IMR-90 (cell line): Measurements from ENCODE around the gene PIP5K1B. TPM values are rescaled to one million over a fixed set of nuclear protein-coding genes. Genes with fewer than 3 reads are reported as not detected.

Source experiments
- ATAC-seq: fragments of 200-7000 bp; cut with Tn5 transposase; 2 replicates; pipeline ENCODE4 v1.9.1; 2020; ENCODE audit warnings: low read depth, mild to moderate bottlenecking, moderate library complexity
- BruUV-seq: library from RNA; stranded (reverse); fragments of 400-500 nt; replicated peaks from 2 replicates; lab custom pipeline; 2021; lab: Mats Ljungman, UMichigan
- CTCF ChIA-PET: fragments of 300-600 bp; formaldehyde crosslinking; extraction: SDS; loops from one replicate; lab custom pipeline; 2021; ENCODE audit warnings: antibody characterized with exemption; lab: Yijun Ruan, JAX
- POLR2A ChIA-PET: fragments of 300-600 bp; sonication (Branson Sonifier 250); formaldehyde crosslinking; loops from one replicate; lab custom pipeline; 2022; ENCODE audit warnings: antibody characterized with exemption; ENCODE audit not compliant: unreplicated experiment; lab: Charles Lee
- DNase-seq: peaks from one replicate; pipeline ENCODE4 v3.0.0; 2013
- H2AFZ ChIP-seq: replicated peaks from 2 replicates; pipeline ENCODE3; 2013; ENCODE audit warnings: low read length, mild to moderate bottlenecking; ENCODE audit not compliant: poor library complexity
- H2AK5ac ChIP-seq: 2 replicates; pipeline ENCODE4 v1.6.1; 2013; ENCODE audit warnings: low read depth, low read length, inconsistent platforms
- H2AK9ac ChIP-seq: replicated peaks from 2 replicates; pipeline ENCODE3; 2013; ENCODE audit warnings: mild to moderate bottlenecking, low read depth, low read length, moderate library complexity; ENCODE audit not compliant: poor library complexity
- H2BK120ac ChIP-seq: 2 replicates; pipeline ENCODE4 v1.6.1; 2013; ENCODE audit warnings: low read depth, low read length, inconsistent platforms
- H2BK15ac ChIP-seq: 3 replicates; pipeline ENCODE4 v1.6.1; 2013; ENCODE audit warnings: low read depth, low read length, inconsistent platforms
- H2BK20ac ChIP-seq: 2 replicates; pipeline ENCODE4 v1.6.1; 2013; ENCODE audit warnings: low read depth, mild to moderate bottlenecking, inconsistent platforms, low read length, moderate library complexity
- H2BK5ac ChIP-seq: 2 replicates; pipeline ENCODE4 v1.6.1; 2013; ENCODE audit warnings: mild to moderate bottlenecking, low read depth, low read length, inconsistent platforms; ENCODE audit not compliant: poor library complexity, severe bottlenecking
- H3K14ac ChIP-seq: replicated peaks from 2 replicates; pipeline ENCODE4 v1.6.1; 2013; ENCODE audit warnings: low read depth, low read length, inconsistent platforms
- H3K18ac ChIP-seq: 2 replicates; pipeline ENCODE4 v1.6.1; 2013; ENCODE audit warnings: low read depth, low read length, control low read depth
- H3K23ac ChIP-seq: 2 replicates; pipeline ENCODE4 v1.6.1; 2013; ENCODE audit warnings: low read depth, low read length, inconsistent platforms
- H3K27ac ChIP-seq: 2 replicates; pipeline ENCODE4 v1.5.1; 2013; ENCODE audit warnings: mild to moderate bottlenecking, control low read depth, low read length; ENCODE audit not compliant: insufficient read depth
- H3K27me3 ChIP-seq: 2 replicates; pipeline ENCODE4 v1.6.1; 2013; ENCODE audit warnings: low read length; ENCODE audit not compliant: control insufficient read depth, insufficient read depth
- H3K36me3 ChIP-seq: 2 replicates; pipeline ENCODE4 v1.6.1; 2013; ENCODE audit warnings: low read length, mixed read lengths; ENCODE audit not compliant: control insufficient read depth, insufficient read depth
- H3K4ac ChIP-seq: 2 replicates; pipeline ENCODE4 v1.6.1; 2013; ENCODE audit warnings: low read depth, low read length, inconsistent platforms
- H3K4me1 ChIP-seq: 2 replicates; pipeline ENCODE4 v1.6.1; 2013; ENCODE audit warnings: low read length, mixed read lengths; ENCODE audit not compliant: control insufficient read depth, insufficient read depth
- H3K4me2 ChIP-seq: 2 replicates; pipeline ENCODE4 v1.6.1; 2013; ENCODE audit warnings: low read depth, mild to moderate bottlenecking, control low read depth, low read length, moderate library complexity
- H3K4me3 ChIP-seq: 2 replicates; pipeline ENCODE4 v1.5.1; 2013; ENCODE audit warnings: low read depth, mild to moderate bottlenecking, control low read depth, low read length, moderate library complexity; ENCODE audit not compliant: insufficient read depth
- H3K56ac ChIP-seq: 2 replicates; pipeline ENCODE4 v1.6.1; 2013; ENCODE audit warnings: low read length, inconsistent platforms; ENCODE audit not compliant: insufficient read depth; ENCODE audit errors: extremely low read depth
- H3K79me1 ChIP-seq, 2 experiments: 2 replicates each; pipeline ENCODE4 v1.6.1; 2013; ENCODE audit warnings: low read length in 2 of 2, inconsistent platforms in 1 of 2, low read depth in 1 of 2
- H3K9ac ChIP-seq: 2 replicates; pipeline ENCODE4 v1.6.1; 2013; ENCODE audit warnings: low read depth, low read length, control low read depth
- H3K9me1 ChIP-seq: 2 replicates; pipeline ENCODE4 v1.6.1; 2013; ENCODE audit warnings: low read length, inconsistent platforms; ENCODE audit not compliant: insufficient read depth
- H3K9me3 ChIP-seq: 2 replicates; pipeline ENCODE4 v1.6.1; 2013; ENCODE audit warnings: low read length; ENCODE audit not compliant: control insufficient read depth, insufficient read depth
- H4K20me1 ChIP-seq: 2 replicates; pipeline ENCODE4 v1.6.1; 2013; ENCODE audit warnings: low read length, inconsistent platforms; ENCODE audit not compliant: insufficient read depth
- H4K5ac ChIP-seq: 2 replicates; pipeline ENCODE4 v1.6.1; 2013; ENCODE audit warnings: mild to moderate bottlenecking, low read depth, low read length, control low read depth
- H4K8ac ChIP-seq, 2 experiments: 2 replicates each; pipeline ENCODE4 v1.6.1; 2013; ENCODE audit warnings: low read depth in 2 of 2, low read length in 2 of 2, control low read depth in 1 of 2, inconsistent platforms in 1 of 2
- H4K91ac ChIP-seq: 2 replicates; pipeline ENCODE4 v1.6.1; 2013; ENCODE audit warnings: low read depth, low read length, inconsistent platforms; ENCODE audit not compliant: insufficient read depth
- CTCF ChIP-seq: conservative IDR thresholded peaks from 2 replicates; pipeline ENCODE4 v1.5.1; 2012; ENCODE audit warnings: mild to moderate bottlenecking, low read depth, low read length, improper control_type of control experiment
- MAZ ChIP-seq: IDR thresholded peaks from 2 replicates; pipeline ENCODE4 v1.6.1; 2012; ENCODE audit warnings: low read depth, mild to moderate bottlenecking, low read length, improper control_type of control experiment, moderate library complexity, borderline replicate concordance
- MXI1 ChIP-seq: IDR thresholded peaks from 2 replicates; pipeline ENCODE4 v1.6.1; 2012; ENCODE audit warnings: low read depth, mild to moderate bottlenecking, low read length, moderate library complexity, borderline replicate concordance
- WGBS, 2 experiments: methylation state at CpG; one replicate each; pipeline versions ENCODE4 v1.1.5 to v1.1.7; 2013; ENCODE audit warnings: missing lambda C conversion rate in 2 of 2; ENCODE audit not compliant: insufficient read length in 1 of 2; ENCODE audit errors: extremely low coverage in 2 of 2; 5-methylcytosine and 5-hydroxymethylcytosine counted together
- dilution Hi-C: fragments of 300-500 bp; cut with HindIII; formaldehyde crosslinking; loops from one replicate; pipeline ENCODE4 v1.14.3; 2018; ENCODE audit warnings: low sequenced_read_pairs; ENCODE audit not compliant: unreplicated experiment
- in situ Hi-C: fragments of 300-500 bp; cut with MboI; formaldehyde crosslinking; loops from 3 replicates; pipeline ENCODE4 v1.14.3; 2019; ENCODE audit warnings: low sequenced_read_pairs, inconsistent platforms, mixed read lengths
- intact Hi-C: fragments of 100-400 bp; cut with micrococcal nuclease; formaldehyde crosslinking; loops from 2 replicates; pipeline ENCODE4 v1.10.0; 2022
- polyA plus RNA-seq, 3 experiments: library from polyadenylated mRNA; depleted of rRNA; stranded (reverse); fragments of >200 nt; gene quantifications; 2 replicates each; pipeline ENCODE4 v1.2.3, GENCODE V29; 2012; ENCODE audit warnings: low replicate concordance in 1 of 3
- total RNA-seq: library from RNA; depleted of rRNA; stranded (reverse); fragments of >200 nt; gene quantifications from 2 replicates; pipeline ENCODE4 v1.2.3, GENCODE V29; 2012

The PIP5K1B gene
- total and polyA plus RNA-seq, 2 of the 4 experiments (the other 2 are of a cell fraction) = not detected

GRCh38 chr9:68669218-68669617 is 35.8 kb upstream of the PIP5K1B start:
- Histone ChIP-seq H3K4me1 (no peaks in the 10 kb centered on the region), H3K4ac (no peak overlapping the region), H3K18ac (no peak overlapping the region), H3K9ac (no peak overlapping the region), H3K23ac (no peak overlapping the region), H3K9me1 (no peaks in the 10 kb centered on the region), H4K8ac (no peak overlapping the region), H3K27me3 (peaks cover 2% of the 10 kb centered on the region; the same call in 1 of the 2 replicates), H3K27ac (no peak overlapping the region), H4K5ac (no peak overlapping the region), H3K9me3 (no peaks in the 10 kb centered on the region), H2BK5ac (no peak overlapping the region), H2AFZ (no peak overlapping the region), H2BK15ac (no peak overlapping the region), H2AK5ac (no peak overlapping the region), H3K56ac (no peak overlapping the region), H3K79me1 (no peaks in the 10 kb centered on the region), H3K14ac (no peak overlapping the region), H3K4me3 (no peak overlapping the region), H2BK20ac (no peak overlapping the region), H4K20me1 (no peaks in the 10 kb centered on the region), H4K91ac (no peak overlapping the region), H2AK9ac (no peak overlapping the region), H3K36me3 (no peaks in the 10 kb centered on the region), H3K4me2 (no peak overlapping the region), H2BK120ac (no peak overlapping the region)
- POLR2A ChIA-PET = no interaction called here
- CTCF ChIA-PET = no interaction called here
- in situ Hi-C loops = no loop called here
- ATAC-seq (no peak), DNase-seq (no peak)
- BruUV-seq = no TSS peak
- no peak for TF ChIP-seq MXI1
- no peak for TF ChIP-seq CTCF
- no peak for TF ChIP-seq MAZ
- 43% methylated on average over 6 of the region's 9 CpGs; no CpG with 5 or more reads in 1 of the 2 experiments for WGBS, 2 experiments
- intact Hi-C loops = no loop called here
- dilution Hi-C loops = no loop called here
